Gastrocnemius medialis (tissue), 4 donors: ENCODE data around the gene LCNL1.

Experiments used
- CTCF ChIP-seq, 5 experiments: fragments of 450-650 bp in 3 of 5; fragments of 200-600 bp in 2 of 5; sonication (generic) in 2 of 5; IDR thresholded peaks in 4 of 5; conservative IDR thresholded peaks in 1 of 5; 1 replicate in 4 of 5; 2 replicates in 1 of 5; pipeline ENCODE4 v1.5.1; 2016 to 2019; ENCODE audit warnings: antibody characterized with exemption in 5 of 5, mild to moderate bottlenecking in 3 of 5, moderate library complexity in 3 of 5
- POLR2A ChIP-seq, 2 donors: fragments of 450-650 bp; IDR thresholded peaks; one replicate each; pipeline ENCODE4 v1.6.1; 2017; ENCODE audit warnings: antibody characterized with exemption in 2 of 2, mild to moderate bottlenecking in 2 of 2, moderate library complexity in 2 of 2

GRCh38 chr9:137025517-137025966 is 42.7 kb downstream of the LCNL1 start:
- TF ChIP-seq CTCF (IDR thresholded peaks at IDR 0.05 in 4 of 5, conservative IDR thresholded peaks at IDR 0.05 in 1 of 5): no peak
- TF ChIP-seq POLR2A (IDR thresholded peaks at IDR 0.05): no peak
